ENCODE data around the gene MTMR10.

The MTMR10 gene

GRCh38 chr15:30941520-30941919, 49.9 kb downstream of the MTMR10 start:
- no peaks in the 10 kb centered on the region for H3K9me3 ChIP-seq
- no peak overlapping the region for H3K27ac ChIP-seq
- TF ChIP-seq, protein P1, sequence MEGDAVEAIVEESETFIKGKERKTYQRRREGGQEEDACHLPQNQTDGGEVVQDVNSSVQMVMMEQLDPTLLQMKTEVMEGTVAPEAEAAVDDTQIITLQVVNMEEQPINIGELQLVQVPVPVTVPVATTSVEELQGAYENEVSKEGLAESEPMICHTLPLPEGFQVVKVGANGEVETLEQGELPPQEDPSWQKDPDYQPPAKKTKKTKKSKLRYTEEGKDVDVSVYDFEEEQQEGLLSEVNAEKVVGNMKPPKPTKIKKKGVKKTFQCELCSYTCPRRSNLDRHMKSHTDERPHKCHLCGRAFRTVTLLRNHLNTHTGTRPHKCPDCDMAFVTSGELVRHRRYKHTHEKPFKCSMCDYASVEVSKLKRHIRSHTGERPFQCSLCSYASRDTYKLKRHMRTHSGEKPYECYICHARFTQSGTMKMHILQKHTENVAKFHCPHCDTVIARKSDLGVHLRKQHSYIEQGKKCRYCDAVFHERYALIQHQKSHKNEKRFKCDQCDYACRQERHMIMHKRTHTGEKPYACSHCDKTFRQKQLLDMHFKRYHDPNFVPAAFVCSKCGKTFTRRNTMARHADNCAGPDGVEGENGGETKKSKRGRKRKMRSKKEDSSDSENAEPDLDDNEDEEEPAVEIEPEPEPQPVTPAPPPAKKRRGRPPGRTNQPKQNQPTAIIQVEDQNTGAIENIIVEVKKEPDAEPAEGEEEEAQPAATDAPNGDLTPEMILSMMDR (IDR thresholded peaks at IDR 0.05) = no peak
- no peak for DNase-seq
- H3K4me1 ChIP-seq = no peaks in the 10 kb centered on the region
- no peaks in the 10 kb centered on the region for H3K27me3 ChIP-seq
- intact Hi-C loops (cut with DNase I; ENCODE audit: low total_unique reads) = no loop called here
- H3K36me3 ChIP-seq = peaks cover 79 to 98% (median 87%) of the 10 kb centered on the region in 3 donors
- H3K4me3 ChIP-seq = no peak overlapping the region

DNA sequence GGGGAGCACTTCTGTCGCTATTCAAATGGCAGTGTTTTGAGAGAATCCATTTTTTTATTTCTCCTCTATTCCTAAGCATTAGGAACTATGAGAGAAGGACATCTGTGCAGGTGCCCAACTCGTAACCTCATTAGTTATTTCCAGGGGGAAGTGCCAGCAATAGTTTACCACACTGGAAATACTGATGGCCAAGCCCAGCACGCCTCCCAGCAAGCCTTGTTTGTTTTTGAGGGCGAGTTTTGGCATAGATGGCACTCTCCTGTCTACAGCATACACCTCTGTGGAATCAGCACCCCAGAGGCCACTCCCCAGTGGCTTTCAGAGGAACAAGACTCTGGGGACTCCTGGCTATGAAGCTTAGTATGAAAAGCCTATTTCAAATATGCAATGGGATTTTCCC, 51.1 kb downstream of the MTMR10 start:
- TF ChIP-seq, protein P1 (IDR thresholded peaks at IDR 0.05) = no peak
- H3K4me1 ChIP-seq = no peaks in the 10 kb centered on the region
- no peak overlapping the region for H3K4me3 ChIP-seq
- intact Hi-C loops (cut with DNase I; ENCODE audit: low total_unique reads) = no loop called here
- no peaks in the 10 kb centered on the region for H3K27me3 ChIP-seq
- H3K27ac ChIP-seq = no peak overlapping the region
- no peak for DNase-seq
- H3K36me3 ChIP-seq = peaks cover 73 to 98% (median 81%) of the 10 kb centered on the region in 3 donors
- H3K9me3 ChIP-seq = no peaks in the 10 kb centered on the region

- no peaks in the 10 kb centered on the region for H3K27me3 ChIP-seq
- H3K4me3 ChIP-seq = no peak overlapping the region
- no peak overlapping the region for H3K27ac ChIP-seq
- no peaks in the 10 kb centered on the region for H3K9me3 ChIP-seq
- intact Hi-C loops (cut with DNase I; ENCODE audit: low total_unique reads) = no loop called here
- peaks cover 78 to 97% (median 82%) of the 10 kb centered on the region in 3 donors for H3K36me3 ChIP-seq
- no peak for DNase-seq
- H3K4me1 ChIP-seq = no peaks in the 10 kb centered on the region
- TF ChIP-seq, protein P1 (IDR thresholded peaks at IDR 0.05) = no peak
Observed at GRCh38 chr15:30939161-30939560, 52.3 kb downstream of the MTMR10 start.

GRCh38 chr15:30933293-30933692, 58.1 kb downstream of the MTMR10 start:
- DNase-seq = no peak
- Histone ChIP-seq H3K36me3 (peaks cover 46 to 60% (median 60%) of the 10 kb centered on the region in 3 donors), H3K4me3 (no peak overlapping the region), H3K27ac (no peak overlapping the region), H3K9me3 (no peaks in the 10 kb centered on the region), H3K27me3 (no peaks in the 10 kb centered on the region), H3K4me1 (no peaks in the 10 kb centered on the region)
- intact Hi-C loops (cut with DNase I; ENCODE audit: low total_unique reads) = no loop called here
- TF ChIP-seq, protein P1 (IDR thresholded peaks at IDR 0.05) = no peak

DNA sequence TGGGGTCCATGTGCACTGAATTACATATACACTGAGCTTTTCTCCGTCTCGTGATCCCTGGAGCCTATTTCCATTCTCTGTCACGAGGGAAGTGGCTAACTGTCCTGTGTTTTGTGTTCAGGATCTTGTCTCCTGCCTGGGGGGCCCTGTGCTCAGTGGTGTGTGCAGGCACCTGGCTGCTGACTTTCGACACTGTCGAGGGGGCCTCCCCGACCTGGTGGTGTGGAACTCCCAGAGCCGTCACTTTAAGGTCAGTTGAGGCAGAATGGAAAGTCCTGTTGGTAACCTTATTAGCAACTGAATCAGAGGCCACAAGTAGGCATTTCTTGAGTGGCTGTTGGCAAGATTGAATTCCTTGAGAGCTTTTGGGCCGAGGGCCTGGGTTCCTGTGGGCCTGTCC, 61.0 kb downstream of the MTMR10 start:
- Histone ChIP-seq H3K4me3 (no peak overlapping the region), H3K27ac (no peak overlapping the region), H3K36me3 (peaks cover 32 to 61% (median 60%) of the 10 kb centered on the region in 3 donors), H3K9me3 (no peaks in the 10 kb centered on the region), H3K27me3 (no peaks in the 10 kb centered on the region), H3K4me1 (no peaks in the 10 kb centered on the region)
- no peak for DNase-seq
- TF ChIP-seq, protein P1 (IDR thresholded peaks at IDR 0.05) = no peak
- intact Hi-C loops (cut with DNase I; ENCODE audit: low total_unique reads) = no loop called here

- H3K4me1 ChIP-seq = no peaks in the 10 kb centered on the region
- TF ChIP-seq, protein P1 (IDR thresholded peaks at IDR 0.05) = no peak
- H3K27me3 ChIP-seq = no peaks in the 10 kb centered on the region
- H3K36me3 ChIP-seq = peaks cover 32 to 63% (median 60%) of the 10 kb centered on the region in 3 donors
- no peak for DNase-seq
- no peaks in the 10 kb centered on the region for H3K9me3 ChIP-seq
- H3K4me3 ChIP-seq = no peak overlapping the region
- H3K27ac ChIP-seq = no peak overlapping the region
- intact Hi-C loops (cut with DNase I; ENCODE audit: low total_unique reads) = no loop called here
Observed at GRCh38 chr15:30929982-30930381, 61.4 kb downstream of the MTMR10 start.

All from tibial artery (tissue), 4 donors.